GM12891 (cell line): ENCODE measurements around the gene DACH1.

ENCODE experiments used
- POLR2A ChIP-seq: IDR thresholded peaks from 2 replicates; pipeline ENCODE4 v1.6.1; 2011; ENCODE audit warnings: low read depth, low read length, control low read depth
- POLR2AphosphoS5 ChIP-seq: IDR thresholded peaks from 2 replicates; pipeline ENCODE4 v1.6.1; 2011; ENCODE audit warnings: low read depth, low read length, control low read depth

- TF ChIP-seq POLR2AphosphoS5 (no peak), POLR2A (no peak)
Measured at GRCh38 chr13:71831716-71832115, 35.3 kb downstream of the DACH1 start.
